Stimulated activated CD4-positive, alpha-beta T cell treated with anti-CD3 and anti-CD28 coated beads, Interleukin-2, amount 100 ng/mL, for 4 hours (primary cell): ENCODE measurements around the gene HMGXB3.

Source experiments
- DNase-seq: peaks from one replicate; pipeline ENCODE4 v3.0.0-alpha.2; 2020; ENCODE audit warnings: low read depth

The HMGXB3 gene

GRCh38 chr5:150053713-150054392 is 53.3 kb downstream of the HMGXB3 start:
- DNase-seq: no peak

- no peak for DNase-seq
Measured at GRCh38 chr5:150054569-150054968, 54.0 kb downstream of the HMGXB3 start.

- no peak for DNase-seq
Measured at GRCh38 chr5:150055326-150056074, 55.0 kb downstream of the HMGXB3 start.

GRCh38 chr5:150056075-150056443 is 55.5 kb downstream of the HMGXB3 start:
- DNase-seq: no peak

GRCh38 chr5:150057052-150057451 is 56.5 kb downstream of the HMGXB3 start:
- no peak for DNase-seq

GRCh38 chr5:150057511-150057910 is 57.0 kb downstream of the HMGXB3 start:
- DNase-seq: no peak

- no peak for DNase-seq
Measured at GRCh38 chr5:150057996-150058395, 57.5 kb downstream of the HMGXB3 start.

- DNase-seq: no peak
Measured at GRCh38 chr5:150058480-150059126, 58.1 kb downstream of the HMGXB3 start.

- DNase-seq: no peak
Measured at GRCh38 chr5:150059623-150060022, 59.1 kb downstream of the HMGXB3 start.

GRCh38 chr5:150060471-150060870 is 59.9 kb downstream of the HMGXB3 start:
- DNase-seq: no peak

GRCh38 chr5:150061538-150061995 is 61.0 kb downstream of the HMGXB3 start:
- no peak for DNase-seq

GRCh38 chr5:150062216-150062922 is 61.8 kb downstream of the HMGXB3 start:
- DNase-seq: no peak

- DNase-seq: no peak
Measured at GRCh38 chr5:150063638-150064037, 63.1 kb downstream of the HMGXB3 start.

- no peak for DNase-seq
Measured at GRCh38 chr5:150064681-150065220, 64.2 kb downstream of the HMGXB3 start.

- no peak for DNase-seq
Measured at GRCh38 chr5:150065346-150065745, 64.8 kb downstream of the HMGXB3 start.

GRCh38 chr5:150065886-150066285 is 65.3 kb downstream of the HMGXB3 start:
- DNase-seq: no peak

- DNase-seq: no peak
Measured at GRCh38 chr5:150066436-150066835, 65.9 kb downstream of the HMGXB3 start.

GRCh38 chr5:150066901-150067396 is 66.4 kb downstream of the HMGXB3 start:
- DNase-seq: no peak

- DNase-seq: no peak
Measured at GRCh38 chr5:150067405-150067960, 66.9 kb downstream of the HMGXB3 start.

GRCh38 chr5:150068071-150068470 is 67.5 kb downstream of the HMGXB3 start:
- DNase-seq: no peak

- DNase-seq: no peak
Measured at GRCh38 chr5:150068472-150068871, 67.9 kb downstream of the HMGXB3 start.
